Measurements from ENCODE around the gene NEK1. TPM values are rescaled to one million over a fixed set of nuclear protein-coding genes. Genes with fewer than 3 reads are reported as not detected.

The NEK1 gene
- total and polyA plus RNA-seq, 2 experiments from 2014 or later: 9.3 to 19.5 TPM

DNA sequence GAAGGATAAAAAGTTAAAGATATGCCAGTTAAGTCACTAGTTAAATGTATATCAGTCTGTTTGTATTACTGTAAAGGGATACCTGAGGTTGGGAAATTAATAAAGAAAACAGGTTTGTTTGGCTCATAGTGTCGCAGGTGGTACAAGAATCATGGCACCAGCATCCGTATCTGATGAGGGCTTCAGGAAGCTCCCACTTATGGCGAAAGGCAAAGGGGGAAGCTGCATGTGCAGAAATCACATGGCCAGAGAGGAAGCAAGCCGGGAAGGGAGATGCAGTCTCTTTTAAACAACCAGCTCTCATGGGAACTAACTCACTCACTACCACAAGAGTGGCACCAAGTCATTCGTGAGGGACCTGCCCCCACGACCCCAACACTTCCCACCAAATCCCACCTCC lies 249.8 kb downstream of the NEK1 start:
- H3K9me3 Mint-ChIP-seq: peaks cover 13% of the 10 kb centered on the region; the same call in 2 of the 3 replicates

DNA sequence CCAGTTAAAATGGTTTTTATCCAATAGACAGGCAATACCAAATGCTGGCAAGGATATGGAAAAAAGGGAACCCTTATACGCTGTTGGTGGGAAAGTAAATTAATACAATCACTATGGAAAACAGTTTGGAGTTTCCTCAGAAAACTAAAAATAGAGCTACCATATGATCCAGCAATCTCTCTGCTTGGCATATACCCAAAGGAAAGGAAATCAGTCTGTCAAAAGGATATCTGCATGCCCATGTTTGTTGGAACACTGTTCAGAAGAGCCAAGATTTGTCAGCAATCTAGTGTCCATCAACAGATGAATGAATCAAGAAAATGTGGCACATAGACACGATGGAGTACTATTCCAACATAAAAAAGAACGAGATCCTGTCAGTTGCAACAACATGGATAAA lies 250.6 kb downstream of the NEK1 start:
- ATAC-seq: no peak
- no peak overlapping the region for H3K4me3 ChIP-seq

More for the DNA sequence above, 249.8 kb downstream of the NEK1 start:
- no peaks in the 10 kb centered on the region for H3K9me2 ChIP-seq (ENCODE audit: insufficient read depth)
- H3K27ac Mint-ChIP-seq: no peak overlapping the region
- H4K20me1 ChIP-seq (replicated peaks; ENCODE audit: insufficient read depth): no peaks in the 10 kb centered on the region
- no peak overlapping the region for H2AFZ ChIP-seq
- H3K4me3 ChIP-seq: no peak overlapping the region
- no peaks in the 10 kb centered on the region for H3K4me1 ChIP-seq (ENCODE audit: insufficient read depth)
- H3F3A ChIP-seq (replicated peaks; ENCODE audit: low read depth): no peaks in the 10 kb centered on the region
- no peak overlapping the region for H3K4me3 Mint-ChIP-seq
- DNase-seq (ENCODE audit: low spot score): no peak
- TF ChIP-seq NANOG (IDR thresholded peaks at IDR 0.05; ENCODE audit: borderline replicate concordance): no peak
- TF ChIP-seq EZH2phosphoT487 (IDR thresholded peaks at IDR 0.05; ENCODE audit: unreplicated experiment): no peak
- no peak for TF ChIP-seq POLR2AphosphoS5 (IDR thresholded peaks at IDR 0.05; ENCODE audit: low read depth)
- no peak for TF ChIP-seq JUNB (IDR thresholded peaks at IDR 0.05; ENCODE audit: unreplicated experiment)
- no peak for TF ChIP-seq ZNF114 (CRISPR knock-in tag; IDR thresholded peaks at IDR 0.05)
- TF ChIP-seq, protein P1, sequence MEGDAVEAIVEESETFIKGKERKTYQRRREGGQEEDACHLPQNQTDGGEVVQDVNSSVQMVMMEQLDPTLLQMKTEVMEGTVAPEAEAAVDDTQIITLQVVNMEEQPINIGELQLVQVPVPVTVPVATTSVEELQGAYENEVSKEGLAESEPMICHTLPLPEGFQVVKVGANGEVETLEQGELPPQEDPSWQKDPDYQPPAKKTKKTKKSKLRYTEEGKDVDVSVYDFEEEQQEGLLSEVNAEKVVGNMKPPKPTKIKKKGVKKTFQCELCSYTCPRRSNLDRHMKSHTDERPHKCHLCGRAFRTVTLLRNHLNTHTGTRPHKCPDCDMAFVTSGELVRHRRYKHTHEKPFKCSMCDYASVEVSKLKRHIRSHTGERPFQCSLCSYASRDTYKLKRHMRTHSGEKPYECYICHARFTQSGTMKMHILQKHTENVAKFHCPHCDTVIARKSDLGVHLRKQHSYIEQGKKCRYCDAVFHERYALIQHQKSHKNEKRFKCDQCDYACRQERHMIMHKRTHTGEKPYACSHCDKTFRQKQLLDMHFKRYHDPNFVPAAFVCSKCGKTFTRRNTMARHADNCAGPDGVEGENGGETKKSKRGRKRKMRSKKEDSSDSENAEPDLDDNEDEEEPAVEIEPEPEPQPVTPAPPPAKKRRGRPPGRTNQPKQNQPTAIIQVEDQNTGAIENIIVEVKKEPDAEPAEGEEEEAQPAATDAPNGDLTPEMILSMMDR (conservative IDR thresholded peaks at IDR 0.05; ENCODE audit: low read depth in 2 of 2): no peak
- TF ChIP-seq STAT1 (IDR thresholded peaks at IDR 0.05; ENCODE audit: unreplicated experiment): no peak
- TF ChIP-seq, protein P2, sequence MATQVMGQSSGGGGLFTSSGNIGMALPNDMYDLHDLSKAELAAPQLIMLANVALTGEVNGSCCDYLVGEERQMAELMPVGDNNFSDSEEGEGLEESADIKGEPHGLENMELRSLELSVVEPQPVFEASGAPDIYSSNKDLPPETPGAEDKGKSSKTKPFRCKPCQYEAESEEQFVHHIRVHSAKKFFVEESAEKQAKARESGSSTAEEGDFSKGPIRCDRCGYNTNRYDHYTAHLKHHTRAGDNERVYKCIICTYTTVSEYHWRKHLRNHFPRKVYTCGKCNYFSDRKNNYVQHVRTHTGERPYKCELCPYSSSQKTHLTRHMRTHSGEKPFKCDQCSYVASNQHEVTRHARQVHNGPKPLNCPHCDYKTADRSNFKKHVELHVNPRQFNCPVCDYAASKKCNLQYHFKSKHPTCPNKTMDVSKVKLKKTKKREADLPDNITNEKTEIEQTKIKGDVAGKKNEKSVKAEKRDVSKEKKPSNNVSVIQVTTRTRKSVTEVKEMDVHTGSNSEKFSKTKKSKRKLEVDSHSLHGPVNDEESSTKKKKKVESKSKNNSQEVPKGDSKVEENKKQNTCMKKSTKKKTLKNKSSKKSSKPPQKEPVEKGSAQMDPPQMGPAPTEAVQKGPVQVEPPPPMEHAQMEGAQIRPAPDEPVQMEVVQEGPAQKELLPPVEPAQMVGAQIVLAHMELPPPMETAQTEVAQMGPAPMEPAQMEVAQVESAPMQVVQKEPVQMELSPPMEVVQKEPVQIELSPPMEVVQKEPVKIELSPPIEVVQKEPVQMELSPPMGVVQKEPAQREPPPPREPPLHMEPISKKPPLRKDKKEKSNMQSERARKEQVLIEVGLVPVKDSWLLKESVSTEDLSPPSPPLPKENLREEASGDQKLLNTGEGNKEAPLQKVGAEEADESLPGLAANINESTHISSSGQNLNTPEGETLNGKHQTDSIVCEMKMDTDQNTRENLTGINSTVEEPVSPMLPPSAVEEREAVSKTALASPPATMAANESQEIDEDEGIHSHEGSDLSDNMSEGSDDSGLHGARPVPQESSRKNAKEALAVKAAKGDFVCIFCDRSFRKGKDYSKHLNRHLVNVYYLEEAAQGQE (IDR thresholded peaks at IDR 0.05; ENCODE audit: unreplicated experiment): no peak
- no peaks in the 10 kb centered on the region for H3K27me3 ChIP-seq (ENCODE audit: insufficient read depth)
- H3K79me2 ChIP-seq (replicated peaks; ENCODE audit: insufficient read depth): no peaks in the 10 kb centered on the region
- H3K4me2 ChIP-seq: no peak overlapping the region
- ATAC-seq: no peak
- H3K4me1 Mint-ChIP-seq: no peaks in the 10 kb centered on the region
- H3K27ac ChIP-seq (ENCODE audit: low read depth): no peak overlapping the region
- no peaks in the 10 kb centered on the region for H3K36me3 ChIP-seq (ENCODE audit: insufficient read depth)
- no peaks in the 10 kb centered on the region for H3K27me3 Mint-ChIP-seq (ENCODE audit: insufficient read depth, low read depth, poor library complexity)
- 0 out of 3 replicates have a peak, but pooled peaks cover 3% of the 10 kb centered on the region for H3K36me3 Mint-ChIP-seq (ENCODE audit: low read depth)

More for the DNA sequence above, 250.6 kb downstream of the NEK1 start:
- no peaks in the 10 kb centered on the region for H3F3A ChIP-seq (replicated peaks; ENCODE audit: low read depth)
- no peaks in the 10 kb centered on the region for H3K9me2 ChIP-seq (ENCODE audit: insufficient read depth)
- Mint-ChIP-seq H3K4me3 (no peak overlapping the region), H3K36me3 (ENCODE audit: low read depth) (0 out of 3 replicates have a peak, but pooled peaks cover 2% of the 10 kb centered on the region), H3K4me1 (no peaks in the 10 kb centered on the region), H3K9me3 (peaks cover 11% of the 10 kb centered on the region; the same call in 2 of the 3 replicates), H3K27ac (no peak overlapping the region), H3K27me3 (ENCODE audit: insufficient read depth, low read depth, poor library complexity) (no peaks in the 10 kb centered on the region)
- H3K36me3 ChIP-seq (ENCODE audit: insufficient read depth): no peaks in the 10 kb centered on the region
- no peak overlapping the region for H2AFZ ChIP-seq
- no peak overlapping the region for H3K27ac ChIP-seq (ENCODE audit: low read depth)
- TF ChIP-seq EZH2 (IDR thresholded peaks at IDR 0.05; ENCODE audit: low read depth, unreplicated experiment): no peak
- TF ChIP-seq NANOG (IDR thresholded peaks at IDR 0.05; ENCODE audit: borderline replicate concordance): no peak
- TF ChIP-seq CREB1 (CRISPR knock-in tag; IDR thresholded peaks at IDR 0.05; ENCODE audit: low read depth): no peak
- H3K4me1 ChIP-seq (ENCODE audit: insufficient read depth): no peaks in the 10 kb centered on the region
- H3K4me2 ChIP-seq: no peak overlapping the region
- H3K79me2 ChIP-seq (replicated peaks; ENCODE audit: insufficient read depth): no peaks in the 10 kb centered on the region
- no peaks in the 10 kb centered on the region for H4K20me1 ChIP-seq (replicated peaks; ENCODE audit: insufficient read depth)
- H3K27me3 ChIP-seq (ENCODE audit: insufficient read depth): no peaks in the 10 kb centered on the region
- DNase-seq (ENCODE audit: low spot score): no peak
